ENCODE data around the gene MRTFA.

- TF ChIP-seq CTCF (IDR thresholded peaks at IDR 0.05 in 2 of 3, conservative IDR thresholded peaks at IDR 0.05 in 1 of 3; ENCODE audit: borderline replicate concordance in 1 of 3, insufficient read depth in 1 of 3, low read depth in 2 of 3, low read length in 2 of 3): no peak
- TF ChIP-seq RAD21 (IDR thresholded peaks at IDR 0.05; ENCODE audit: low read depth): no peak
- TF ChIP-seq EZH2 (IDR thresholded peaks at IDR 0.05): no peak
- no peak for TF ChIP-seq POLR2A (IDR thresholded peaks at IDR 0.05; ENCODE audit: borderline replicate concordance, extremely low read depth, insufficient read depth, insufficient read length)
- no peak for TF ChIP-seq POLR2AphosphoS5 (IDR thresholded peaks at IDR 0.05; ENCODE audit: low read depth, low read length)
- no peak for TF ChIP-seq YY1 (IDR thresholded peaks at IDR 0.05; ENCODE audit: extremely low read depth, insufficient replicate concordance, low read depth, low read length)
- no peak for TF ChIP-seq SP1 (IDR thresholded peaks at IDR 0.05; ENCODE audit: low read depth)
Measured at GRCh38 chr22:40638261-40638660, 1.7 kb upstream of the MRTFA start.
